KMS-11 (cell line): ENCODE data around the gene PARD3B.

Experiments used
- H2AFZ ChIP-seq: fragments of 200-600 bp; sonication (generic); 2 replicates; pipeline ENCODE4 v1.6.1; 2016; ENCODE audit warnings: antibody characterized with exemption, mixed run types, low read depth
- H3K27ac ChIP-seq: fragments of 200-600 bp; sonication (generic); 2 replicates; pipeline ENCODE4 v1.6.1; 2016; ENCODE audit warnings: mild to moderate bottlenecking, mixed run types
- H3K27me3 ChIP-seq: fragments of 200-600 bp; sonication (generic); 2 replicates; pipeline ENCODE4 v1.6.1; 2017; ENCODE audit warnings: mild to moderate bottlenecking, low read depth, mixed run types, moderate library complexity; ENCODE audit not compliant: insufficient read depth
- H3K36me3 ChIP-seq: fragments of 200-600 bp; sonication (generic); 2 replicates; pipeline ENCODE4 v1.6.1; 2017; ENCODE audit warnings: mild to moderate bottlenecking, mixed run types; ENCODE audit not compliant: insufficient read depth
- H3K4me1 ChIP-seq: fragments of 200-600 bp; sonication (generic); 2 replicates; pipeline ENCODE4 v1.6.1; 2016; ENCODE audit warnings: mild to moderate bottlenecking, low read depth, mixed run types; ENCODE audit not compliant: poor library complexity, severe bottlenecking
- H3K4me2 ChIP-seq: fragments of 200-600 bp; sonication (generic); 2 replicates; pipeline ENCODE4 v1.7.0; 2016; ENCODE audit warnings: mild to moderate bottlenecking, mixed run types
- H3K4me3 ChIP-seq: fragments of 200-600 bp; sonication (generic); IDR thresholded peaks from 2 replicates; pipeline ENCODE4 v1.6.1; 2017; ENCODE audit warnings: low read depth, low read length, mixed read lengths; ENCODE audit not compliant: insufficient read depth
- H3K79me2 ChIP-seq: fragments of 200-600 bp; sonication (generic); 2 replicates; pipeline ENCODE4 v1.6.1; 2016; ENCODE audit warnings: low read depth, mixed run types; ENCODE audit not compliant: insufficient read depth
- H3K9ac ChIP-seq: fragments of 200-600 bp; sonication (generic); 2 replicates; pipeline ENCODE4 v1.6.1; 2016; ENCODE audit warnings: mild to moderate bottlenecking, mixed run types
- H4K20me1 ChIP-seq: fragments of 200-600 bp; sonication (generic); 2 replicates; pipeline ENCODE4 v1.6.1; 2016; ENCODE audit warnings: mild to moderate bottlenecking, mixed run types; ENCODE audit not compliant: insufficient read depth
- TF ChIP-seq, protein P1 (sequence below): fragments of 200-600 bp; sonication (generic); conservative IDR thresholded peaks from 2 replicates; pipeline ENCODE4 v1.6.1; 2017; ENCODE audit warnings: low read depth, mild to moderate bottlenecking, antibody characterized with exemption, low read length, moderate library complexity, mixed read lengths

Gene PARD3B

DNA sequence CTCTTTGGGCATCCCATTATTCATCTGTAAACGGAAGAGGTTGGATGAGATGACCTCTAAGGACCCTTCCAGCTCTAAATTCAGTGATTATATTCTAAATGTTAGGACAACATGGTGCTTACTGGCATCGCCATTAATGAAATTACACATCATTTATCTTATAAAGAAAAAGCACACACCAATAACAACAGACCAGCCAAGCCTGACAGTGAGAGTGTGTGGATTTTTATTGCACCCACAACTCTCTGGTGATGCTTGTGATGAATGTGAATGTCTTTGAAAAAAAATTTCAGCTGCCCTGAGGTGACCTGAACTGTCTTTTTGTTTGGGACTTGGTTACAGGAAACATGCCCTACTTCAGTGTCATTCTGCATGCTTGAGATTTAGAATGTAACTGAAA is 623.7 kb downstream of the PARD3B start:
- Histone ChIP-seq H2AFZ (no peak overlapping the region), H3K4me1 (no peaks in the 10 kb centered on the region), H3K27ac (no peak overlapping the region), H3K9ac (no peak overlapping the region), H3K36me3 (no peaks in the 10 kb centered on the region), H3K79me2 (no peaks in the 10 kb centered on the region), H4K20me1 (no peaks in the 10 kb centered on the region), H3K4me2 (no peak overlapping the region), H3K27me3 (no peaks in the 10 kb centered on the region), H3K4me3 (no peak overlapping the region)
- TF ChIP-seq, protein P1, sequence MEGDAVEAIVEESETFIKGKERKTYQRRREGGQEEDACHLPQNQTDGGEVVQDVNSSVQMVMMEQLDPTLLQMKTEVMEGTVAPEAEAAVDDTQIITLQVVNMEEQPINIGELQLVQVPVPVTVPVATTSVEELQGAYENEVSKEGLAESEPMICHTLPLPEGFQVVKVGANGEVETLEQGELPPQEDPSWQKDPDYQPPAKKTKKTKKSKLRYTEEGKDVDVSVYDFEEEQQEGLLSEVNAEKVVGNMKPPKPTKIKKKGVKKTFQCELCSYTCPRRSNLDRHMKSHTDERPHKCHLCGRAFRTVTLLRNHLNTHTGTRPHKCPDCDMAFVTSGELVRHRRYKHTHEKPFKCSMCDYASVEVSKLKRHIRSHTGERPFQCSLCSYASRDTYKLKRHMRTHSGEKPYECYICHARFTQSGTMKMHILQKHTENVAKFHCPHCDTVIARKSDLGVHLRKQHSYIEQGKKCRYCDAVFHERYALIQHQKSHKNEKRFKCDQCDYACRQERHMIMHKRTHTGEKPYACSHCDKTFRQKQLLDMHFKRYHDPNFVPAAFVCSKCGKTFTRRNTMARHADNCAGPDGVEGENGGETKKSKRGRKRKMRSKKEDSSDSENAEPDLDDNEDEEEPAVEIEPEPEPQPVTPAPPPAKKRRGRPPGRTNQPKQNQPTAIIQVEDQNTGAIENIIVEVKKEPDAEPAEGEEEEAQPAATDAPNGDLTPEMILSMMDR = no peak

DNA sequence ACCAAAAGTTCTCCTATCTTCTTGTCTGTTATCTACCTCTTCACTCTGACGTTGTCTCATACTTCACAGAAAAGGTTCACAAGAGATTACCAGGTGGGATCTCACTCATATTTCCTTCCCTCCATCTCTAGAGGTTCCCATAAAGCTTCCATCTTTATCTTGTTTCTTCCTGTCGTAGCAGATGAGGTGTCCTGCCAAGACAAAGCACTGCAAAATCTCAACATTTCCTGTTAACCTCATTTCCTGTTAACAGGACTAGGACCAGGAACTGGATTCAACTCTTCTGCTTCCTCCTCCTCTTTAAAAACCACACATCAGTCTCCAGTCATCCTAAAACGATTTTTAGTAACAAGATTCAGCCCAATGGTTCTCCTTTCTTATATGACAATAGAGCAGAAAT is 624.2 kb downstream of the PARD3B start:
- H3K79me2 ChIP-seq = no peaks in the 10 kb centered on the region
- no peaks in the 10 kb centered on the region for H3K4me1 ChIP-seq
- H2AFZ ChIP-seq = no peak overlapping the region
- no peak overlapping the region for H3K4me2 ChIP-seq
- no peak overlapping the region for H3K9ac ChIP-seq
- H3K4me3 ChIP-seq = no peak overlapping the region
- H3K36me3 ChIP-seq = no peaks in the 10 kb centered on the region
- TF ChIP-seq, protein P1 = no peak
- no peak overlapping the region for H3K27ac ChIP-seq
- H3K27me3 ChIP-seq = no peaks in the 10 kb centered on the region
- H4K20me1 ChIP-seq = no peaks in the 10 kb centered on the region

DNA sequence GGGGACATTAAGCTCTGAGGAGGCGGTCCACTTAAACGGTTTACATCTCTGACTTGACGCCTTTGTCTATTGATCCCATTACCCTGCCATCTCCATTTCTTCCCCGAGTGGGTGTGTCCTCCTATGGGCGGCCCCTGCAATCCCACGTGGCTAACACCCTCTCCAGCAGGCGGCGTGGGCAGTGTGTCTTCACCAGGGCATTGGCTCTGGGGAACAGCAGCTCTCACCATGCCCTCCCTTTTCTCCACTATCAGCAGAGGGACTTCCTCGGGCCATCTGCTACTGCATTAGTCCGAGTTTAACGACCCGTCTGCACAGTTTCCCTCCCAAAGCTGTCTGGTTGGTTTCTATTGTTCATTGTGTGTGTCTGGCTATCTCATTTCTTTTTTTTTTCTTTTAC is 625.1 kb downstream of the PARD3B start:
- Histone ChIP-seq H3K27me3 (no peaks in the 10 kb centered on the region), H3K79me2 (no peaks in the 10 kb centered on the region), H3K4me3 (no peak overlapping the region), H3K4me2 (no peak overlapping the region), H2AFZ (no peak overlapping the region), H3K27ac (no peak overlapping the region), H3K4me1 (no peaks in the 10 kb centered on the region), H4K20me1 (no peaks in the 10 kb centered on the region), H3K36me3 (no peaks in the 10 kb centered on the region), H3K9ac (no peak overlapping the region)
- TF ChIP-seq, protein P1 = no peak

DNA sequence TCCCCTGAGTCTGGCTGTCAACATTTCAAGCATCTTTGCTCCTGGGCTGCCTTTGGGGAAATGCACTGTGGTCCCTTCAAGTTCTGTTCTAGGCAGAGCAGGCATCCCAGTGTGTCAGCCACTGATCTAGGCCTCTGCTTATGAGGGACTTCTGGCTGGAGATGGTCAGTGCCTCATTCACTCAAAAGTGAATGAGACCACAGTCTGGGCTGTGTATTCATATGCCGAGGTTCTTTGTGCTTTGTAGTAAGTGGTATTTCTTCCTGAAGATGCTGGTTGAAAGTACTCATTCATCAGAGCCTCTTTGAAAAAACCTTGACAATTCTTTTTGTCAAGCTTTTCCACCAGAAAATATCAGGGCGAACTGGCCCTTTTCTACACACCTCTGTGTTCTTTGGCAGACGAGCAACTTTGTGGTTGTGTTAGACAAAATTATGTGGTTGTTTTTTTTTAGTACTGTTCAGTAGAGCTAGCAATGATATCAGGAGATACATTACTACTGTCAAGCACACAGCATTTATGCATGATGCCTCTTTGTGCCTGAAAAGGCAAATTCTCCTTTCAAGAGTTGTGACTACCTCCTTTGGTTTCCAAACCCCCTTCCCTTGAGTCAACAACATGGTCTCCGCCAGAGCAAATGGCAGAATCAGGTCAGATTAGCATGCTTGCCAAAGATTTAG is 626.1 kb downstream of the PARD3B start:
- Histone ChIP-seq H3K27ac (no peak overlapping the region), H3K36me3 (no peaks in the 10 kb centered on the region), H3K79me2 (no peaks in the 10 kb centered on the region), H3K4me1 (no peaks in the 10 kb centered on the region), H4K20me1 (no peaks in the 10 kb centered on the region), H3K4me2 (no peak overlapping the region), H3K4me3 (no peak overlapping the region), H3K27me3 (no peaks in the 10 kb centered on the region), H2AFZ (no peak overlapping the region), H3K9ac (no peak overlapping the region)
- TF ChIP-seq, protein P1 = no peak
